ENCODE measurements around the gene VAT1L.
"Not testable (repeated sequence)": the region's sequence is repeated elsewhere in the genome, so short reads cannot be mapped to it uniquely, and the experiment has no call there.

The VAT1L gene

GRCh38 chr16:77918809-77919707 lies 130.7 kb downstream of the VAT1L start:
- no peak for DNase-seq

DNA sequence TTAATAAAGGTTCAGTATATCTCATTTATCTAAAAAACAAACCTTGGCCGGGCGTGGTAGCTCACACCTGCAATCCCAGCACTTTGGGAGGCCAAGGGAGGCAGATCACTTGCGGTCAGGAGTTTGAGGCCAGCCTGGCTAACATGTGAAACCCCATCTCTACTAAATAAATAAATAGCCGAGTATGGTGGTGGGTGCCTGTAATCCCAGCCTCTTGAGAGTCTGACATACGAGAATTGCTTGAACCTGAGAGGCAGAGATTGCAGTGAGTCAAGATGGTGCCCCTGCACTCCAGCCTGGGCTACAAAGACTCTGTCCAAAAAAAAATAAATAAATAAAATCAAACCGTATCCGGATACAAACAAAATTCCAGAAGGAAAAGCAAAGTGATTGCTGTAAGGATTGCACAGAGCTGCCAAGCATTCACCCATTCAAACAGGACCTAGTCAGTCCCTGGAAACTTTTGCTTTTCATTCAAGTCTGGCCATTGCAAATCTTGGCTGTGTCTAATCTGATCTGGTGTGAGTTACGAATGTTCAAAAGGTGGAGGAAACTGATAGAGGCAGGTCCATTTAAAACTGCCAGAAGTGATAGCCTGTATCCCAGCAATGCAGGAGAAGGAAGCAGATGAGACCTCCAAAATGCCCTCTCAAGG lies 131.5 kb downstream of the VAT1L start:
- DNase-seq, result no peak

- no peak for DNase-seq
Observed at GRCh38 chr16:77920984-77921383, 132.6 kb downstream of the VAT1L start.

DNA sequence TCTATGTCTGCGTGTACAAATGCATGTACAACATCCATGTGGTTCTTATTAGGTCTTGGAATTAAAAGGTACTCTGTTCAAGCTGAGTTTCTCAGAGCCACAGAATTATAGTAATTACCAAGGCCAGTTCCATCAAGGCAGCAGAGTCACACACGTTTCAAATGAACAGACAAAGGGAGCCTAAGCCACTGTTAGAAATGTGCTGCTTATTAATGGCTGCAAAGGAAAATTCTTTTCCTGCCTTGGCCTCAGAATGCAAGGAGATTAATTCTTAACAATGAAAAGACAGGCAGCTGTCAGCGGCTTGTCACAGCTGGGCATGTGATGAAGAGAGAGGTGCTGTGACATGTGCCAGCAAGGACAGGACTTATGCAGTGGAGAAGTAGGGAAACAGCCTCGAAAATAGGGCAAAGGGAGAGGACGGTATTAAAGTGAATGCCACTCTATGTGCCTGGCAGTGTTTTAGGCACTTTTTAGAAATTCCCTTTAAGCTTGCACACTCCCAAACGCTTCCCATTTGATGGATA lies 133.9 kb downstream of the VAT1L start:
- DNase-seq, result no peak

DNA sequence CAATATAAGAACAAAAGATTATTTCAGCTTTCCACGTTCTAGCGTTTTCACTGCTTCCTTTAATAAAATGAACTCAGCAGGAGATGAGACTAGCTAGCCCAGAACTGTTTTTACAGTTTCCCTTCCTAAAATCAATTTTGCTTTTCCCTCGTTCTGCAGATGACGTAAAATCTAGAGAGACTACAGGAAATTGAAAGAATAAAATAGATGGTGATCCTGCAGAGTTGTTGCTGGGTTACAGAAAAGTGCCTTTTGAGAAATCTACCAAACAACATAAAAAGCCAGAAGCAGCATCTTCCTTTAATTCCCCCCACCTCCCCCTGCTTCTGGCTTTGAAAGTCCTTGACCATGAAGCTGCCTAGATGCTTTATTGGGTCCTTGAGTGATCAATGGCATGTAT lies 137.2 kb downstream of the VAT1L start:
- DNase-seq, result no peak

GRCh38 chr16:77928096-77928495 lies 139.7 kb downstream of the VAT1L start:
- no peak for DNase-seq

DNA sequence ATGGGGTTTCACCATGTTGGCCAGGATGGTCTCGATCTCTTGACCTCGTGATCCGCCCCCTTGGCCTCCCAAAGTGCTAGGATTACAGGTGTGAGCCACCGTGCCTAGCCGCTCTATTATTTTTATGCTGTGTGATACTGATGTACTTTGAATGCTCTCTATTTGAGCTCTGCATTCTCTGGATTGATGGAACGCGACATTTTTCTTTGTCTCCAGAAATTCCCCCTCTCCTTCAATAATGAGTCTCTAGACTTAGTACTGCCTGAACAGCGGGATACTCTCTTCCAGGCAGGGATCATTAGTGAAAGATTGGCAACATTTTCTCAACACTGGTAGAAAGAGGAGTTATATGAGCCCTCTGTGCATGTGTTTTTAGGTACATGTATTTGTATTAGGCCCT lies 140.6 kb downstream of the VAT1L start:
- DNase-seq, result peak; percentile 51

- no peak for DNase-seq
Observed at GRCh38 chr16:77931058-77931457, 142.7 kb downstream of the VAT1L start.

DNA sequence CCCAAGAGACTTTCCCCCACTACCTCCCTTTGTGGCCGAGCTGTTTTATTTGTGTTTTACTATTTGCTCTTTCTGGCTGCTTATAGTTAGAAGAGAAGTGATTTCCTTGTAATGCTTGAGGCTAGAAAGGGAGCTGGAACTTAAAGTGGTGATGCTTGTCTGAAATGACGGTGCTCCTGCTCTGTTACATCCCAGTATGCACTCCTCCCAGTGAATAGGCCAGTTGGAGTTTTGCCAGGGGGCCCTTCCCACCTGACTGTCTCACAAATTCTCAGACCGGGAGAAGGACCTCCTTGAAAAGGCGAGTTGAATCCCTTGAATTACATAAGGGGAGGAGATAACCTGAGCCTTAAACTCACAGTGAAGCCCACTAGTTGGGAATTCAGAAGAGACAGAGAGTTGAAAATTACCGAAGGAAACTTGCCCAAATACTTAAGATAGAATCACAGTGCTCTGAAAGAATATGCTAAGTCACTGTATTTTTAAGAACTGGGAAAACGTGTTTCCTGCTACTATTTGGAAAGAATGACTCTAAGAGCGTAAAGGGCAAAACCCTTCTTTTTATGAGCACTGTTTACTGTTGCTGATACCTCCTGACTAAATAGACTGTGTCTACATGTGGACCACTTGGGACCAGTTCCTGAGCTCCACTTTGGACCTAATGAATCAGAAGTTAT lies 149.2 kb downstream of the VAT1L start:
- DNase-seq, result no peak

- no peak for DNase-seq
Observed at GRCh38 chr16:77938913-77939312, 150.5 kb downstream of the VAT1L start.

GRCh38 chr16:77939968-77940367 lies 151.6 kb downstream of the VAT1L start:
- no peak for DNase-seq

DNA sequence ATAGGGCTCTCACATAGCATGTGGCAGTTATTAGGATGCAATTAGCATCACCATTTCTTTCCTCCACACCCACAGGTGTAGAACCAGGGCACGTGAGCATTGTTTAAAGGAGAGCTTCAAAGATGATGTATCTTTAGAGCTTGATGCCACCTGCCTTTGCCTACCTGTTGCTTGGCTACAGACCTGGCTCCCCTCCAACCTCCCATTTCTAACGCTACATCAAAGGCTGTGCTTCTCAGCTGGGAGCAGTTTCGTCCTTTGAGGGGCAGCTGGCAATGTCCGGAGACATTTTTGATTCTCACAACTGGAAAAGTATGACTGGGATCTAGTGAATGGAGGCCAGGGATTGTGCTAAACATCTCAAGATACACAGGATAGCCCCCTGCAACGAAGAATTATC lies 155.4 kb downstream of the VAT1L start:
- DNase-seq, result no peak

DNA sequence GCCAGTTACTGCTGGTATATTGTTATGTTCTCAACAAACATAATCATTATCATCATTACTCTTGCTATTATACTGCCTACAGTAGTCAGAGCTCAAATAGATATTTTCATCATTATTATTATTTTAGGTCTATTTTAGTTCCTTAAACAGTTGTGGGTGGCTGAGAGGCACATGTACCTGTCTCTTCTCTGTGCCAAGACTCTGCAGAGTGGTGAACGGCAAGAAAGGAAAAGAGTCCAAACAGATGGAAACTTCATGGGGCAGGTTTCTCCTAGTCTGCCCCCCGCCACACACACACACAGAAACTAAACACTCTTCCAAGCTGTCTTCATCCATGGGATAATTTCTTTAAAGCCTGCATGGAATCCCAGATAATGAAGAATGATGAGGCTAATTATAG lies 156.3 kb downstream of the VAT1L start:
- DNase-seq, result no peak

GRCh38 chr16:77945126-77945525 lies 156.8 kb downstream of the VAT1L start:
- no peak for DNase-seq

GRCh38 chr16:77946823-77947222 lies 158.5 kb downstream of the VAT1L start:
- DNase-seq, result no peak

DNA sequence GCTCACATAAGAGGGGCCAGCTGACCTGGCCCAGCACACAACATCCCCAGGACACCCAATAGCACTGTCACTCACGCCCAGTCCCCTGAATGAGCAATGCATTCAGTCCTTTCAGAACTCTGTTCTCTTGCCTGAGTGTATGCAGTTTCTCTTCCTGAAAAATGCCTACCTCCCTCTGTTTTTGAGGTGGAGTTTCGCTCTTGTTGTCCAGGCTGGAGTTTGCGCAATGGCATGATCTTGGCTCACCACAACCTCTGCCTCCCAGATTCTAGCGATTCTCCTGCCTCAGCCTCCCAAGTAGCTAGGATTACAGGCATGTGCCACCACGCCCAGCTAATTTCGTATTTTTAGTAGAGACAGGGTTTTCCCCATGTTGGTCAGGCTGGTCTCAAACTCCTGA lies 159.2 kb downstream of the VAT1L start:
- DNase-seq, result not testable (repeated sequence)

DNA sequence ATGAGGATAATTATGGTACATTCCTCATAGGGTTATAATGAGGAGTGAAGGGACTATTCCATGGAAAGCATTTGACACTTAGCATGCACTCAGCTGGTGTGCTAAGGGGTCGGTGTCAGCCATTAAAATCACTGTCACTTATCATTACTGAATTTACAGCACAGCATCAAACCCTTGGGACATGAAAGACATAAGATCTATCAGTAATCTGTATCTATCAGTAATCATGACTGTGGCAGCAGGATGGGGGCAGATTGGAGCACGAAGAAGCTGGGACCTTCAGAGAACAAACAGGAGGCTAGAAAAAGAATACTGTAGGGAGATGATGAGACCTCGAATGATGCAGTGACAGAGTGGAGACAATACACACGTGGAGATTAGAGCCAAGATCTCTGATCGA lies 160.5 kb downstream of the VAT1L start:
- DNase-seq, result peak; percentile 50

DNA sequence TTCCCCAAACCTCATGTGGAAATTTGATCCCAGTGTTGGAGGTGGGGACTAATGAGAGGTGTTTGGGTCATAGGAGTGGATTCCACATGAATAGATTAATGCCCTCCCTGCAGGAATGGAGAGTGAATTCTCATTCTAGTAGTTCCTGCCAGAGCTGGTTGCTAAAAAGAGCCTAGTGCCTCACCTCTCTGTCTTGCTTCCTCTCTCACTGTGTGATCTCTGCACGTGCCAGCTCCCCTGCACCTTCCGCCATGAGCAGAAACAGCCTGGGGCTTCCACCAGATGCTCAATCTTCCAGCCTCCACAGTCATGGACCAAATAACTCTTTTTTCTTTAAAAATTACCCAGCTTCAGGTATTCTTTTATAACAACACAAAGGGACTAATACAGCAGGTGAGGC lies 161.1 kb downstream of the VAT1L start:
- DNase-seq, result no peak

GRCh38 chr16:77951788-77952187 lies 163.4 kb downstream of the VAT1L start:
- no peak for DNase-seq

- no peak for DNase-seq
Observed at GRCh38 chr16:77955127-77955526, 166.8 kb downstream of the VAT1L start.

DNA sequence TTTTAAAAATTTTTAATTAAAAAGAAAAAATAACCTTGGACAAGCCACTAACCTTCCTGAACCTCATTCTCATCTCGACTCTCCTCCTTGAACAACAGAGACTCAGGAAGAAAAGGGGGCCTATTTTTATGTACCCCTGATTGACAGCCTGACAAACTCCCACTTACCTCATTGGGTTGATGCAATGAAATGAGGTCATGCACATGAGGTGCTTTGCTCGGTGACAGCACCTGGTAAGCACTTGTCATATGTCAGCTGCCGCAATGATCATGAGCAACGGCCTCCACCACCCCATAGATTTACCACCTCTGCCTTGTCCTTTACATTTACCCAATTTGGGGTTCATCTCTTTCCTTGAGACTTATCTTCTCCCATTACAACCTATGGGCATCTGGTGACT lies 167.9 kb downstream of the VAT1L start:
- DNase-seq, result no peak

GRCh38 chr16:77960766-77961165 lies 172.4 kb downstream of the VAT1L start:
- DNase-seq, result no peak

DNA sequence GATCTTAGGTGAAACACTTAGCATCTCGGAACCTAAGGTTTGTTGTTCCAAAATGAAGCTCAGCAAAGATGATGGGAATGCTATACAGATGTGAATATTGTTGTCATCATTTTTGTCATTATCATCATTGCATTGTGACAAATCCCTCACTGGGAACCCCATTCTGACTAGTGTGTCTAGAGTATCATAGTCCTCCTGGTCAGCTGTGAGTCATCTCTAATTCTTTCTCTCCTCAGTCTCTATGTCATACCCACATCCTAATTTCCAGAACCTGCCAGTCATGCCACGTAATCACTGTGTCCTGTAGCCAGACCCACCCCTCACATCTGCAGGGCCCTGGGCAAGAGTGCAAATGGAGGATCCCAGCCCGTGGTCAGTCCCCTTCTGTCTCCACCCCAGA lies 173.4 kb downstream of the VAT1L start:
- no peak for DNase-seq

DNA sequence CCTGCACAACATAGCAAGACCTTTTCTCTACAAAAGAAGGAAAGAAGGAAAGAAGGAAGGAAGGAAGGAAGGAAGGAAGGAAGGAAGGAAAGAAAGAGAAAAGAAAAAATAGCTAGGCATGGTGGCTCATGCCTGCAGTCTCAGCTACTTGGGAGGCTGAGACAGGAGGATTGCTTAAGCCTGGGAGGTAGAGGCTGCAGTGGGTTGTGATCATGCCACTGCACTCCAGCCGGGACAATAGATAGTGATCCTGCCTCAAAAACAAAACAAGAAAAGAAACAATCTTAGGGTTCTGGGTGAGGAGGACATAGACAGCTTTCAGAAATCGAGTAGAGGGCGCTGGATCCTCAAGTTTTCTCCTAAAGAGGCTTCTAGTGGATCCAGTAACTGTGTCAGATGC lies 174.3 kb downstream of the VAT1L start:
- no peak for DNase-seq
